ENCODE results near the gene FOXO4. TPM values are rescaled to one million over a fixed set of nuclear protein-coding genes. Genes with fewer than 3 reads are reported as not detected.

FOXO4 gene
- total RNA-seq, 4 donors from 2014 or later = 13.8 to 23.8 (median 20.1) TPM

GRCh38 chrX:71098951-71099506 is 3.4 kb downstream of the FOXO4 start:
- DNase-seq (ENCODE audit: low spot score) = no peak
- TF ChIP-seq CTCF (IDR thresholded peaks at IDR 0.05) = no peak
- no peak for ATAC-seq (ENCODE audit: low FRiP score)

DNA sequence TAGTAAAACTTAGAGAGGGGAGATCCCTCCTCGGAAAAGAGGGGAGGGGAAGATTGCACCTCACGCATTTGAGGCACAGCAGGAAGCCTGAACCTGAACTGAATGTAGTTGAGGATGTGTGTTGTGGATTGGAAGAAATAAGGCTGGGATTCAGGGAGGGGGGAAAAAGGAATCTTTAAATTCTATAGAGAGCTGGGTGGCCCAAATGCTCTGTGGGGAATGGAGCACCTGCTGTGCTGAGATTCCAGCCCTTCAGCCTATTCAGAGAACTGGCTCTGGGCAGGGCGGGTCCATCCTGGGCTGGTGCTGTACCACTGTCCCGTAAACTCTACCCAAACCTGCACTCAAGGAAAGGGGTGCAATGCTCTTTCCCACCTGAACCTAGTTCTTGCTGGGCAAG is 4.1 kb downstream of the FOXO4 start:
- no peak for TF ChIP-seq CTCF (IDR thresholded peaks at IDR 0.05)
- no peak for DNase-seq (ENCODE audit: low spot score)

GRCh38 chrX:71100581-71101505 is 5.2 kb downstream of the FOXO4 start:
- TF ChIP-seq CTCF (IDR thresholded peaks at IDR 0.05) = no peak
- peak; percentile 14 for DNase-seq (ENCODE audit: low spot score)
- no peak for ATAC-seq (ENCODE audit: low FRiP score)

More for the DNA sequence above, 4.1 kb downstream of the FOXO4 start:
- no peak for ATAC-seq (ENCODE audit: low FRiP score)

GRCh38 chrX:71102292-71102691 is 6.6 kb downstream of the FOXO4 start:
- no peak for ATAC-seq (ENCODE audit: low FRiP score)
- TF ChIP-seq CTCF (IDR thresholded peaks at IDR 0.05) = no peak
- peak; percentile 11 for DNase-seq (ENCODE audit: low spot score)

DNA sequence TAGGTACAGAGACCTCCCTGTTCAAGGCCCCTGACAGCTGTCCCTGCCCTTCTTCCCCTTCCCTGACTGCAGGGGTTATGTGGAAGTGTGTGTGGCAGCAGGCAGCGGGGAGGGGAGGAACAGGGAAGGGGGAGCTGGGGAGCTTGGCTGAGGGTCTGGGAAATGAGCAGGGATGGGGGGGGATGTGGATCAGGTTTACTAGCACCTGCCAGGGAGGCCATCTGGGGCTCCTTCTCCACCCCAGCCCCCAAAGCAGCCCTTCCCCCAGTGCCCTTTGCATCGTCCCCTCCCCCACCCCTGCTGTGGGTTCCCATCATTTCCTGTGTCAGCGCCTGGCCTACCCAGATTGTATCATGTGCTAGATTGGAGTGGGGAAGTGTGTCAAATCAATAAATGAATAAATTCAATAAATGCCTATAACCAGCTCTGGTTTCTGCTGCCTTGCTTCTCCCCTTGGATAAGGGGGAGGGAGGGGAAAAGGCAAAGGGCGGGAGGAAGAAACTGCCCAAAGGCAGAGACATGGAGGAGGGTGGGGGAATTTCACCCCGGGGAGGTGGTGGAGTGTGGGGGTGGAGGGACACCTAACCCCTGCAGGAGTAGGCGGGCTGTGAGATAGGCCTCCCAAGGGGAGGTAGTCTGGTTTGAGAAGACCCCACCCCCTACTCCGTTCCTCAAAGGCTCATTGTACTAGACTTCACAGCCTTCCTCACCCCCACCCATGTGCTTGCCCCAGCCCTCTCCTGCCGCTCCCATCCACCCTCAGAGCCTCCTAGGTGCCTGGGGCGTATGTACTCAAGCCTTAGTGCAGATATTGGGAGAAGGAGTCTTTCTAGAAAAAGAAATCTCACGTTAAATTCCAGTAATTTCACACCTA is 7.7 kb downstream of the FOXO4 start:
- ATAC-seq (ENCODE audit: low FRiP score) (no peak), DNase-seq (ENCODE audit: low spot score) (no peak)
- TF ChIP-seq CTCF (IDR thresholded peaks at IDR 0.05) = no peak

DNA sequence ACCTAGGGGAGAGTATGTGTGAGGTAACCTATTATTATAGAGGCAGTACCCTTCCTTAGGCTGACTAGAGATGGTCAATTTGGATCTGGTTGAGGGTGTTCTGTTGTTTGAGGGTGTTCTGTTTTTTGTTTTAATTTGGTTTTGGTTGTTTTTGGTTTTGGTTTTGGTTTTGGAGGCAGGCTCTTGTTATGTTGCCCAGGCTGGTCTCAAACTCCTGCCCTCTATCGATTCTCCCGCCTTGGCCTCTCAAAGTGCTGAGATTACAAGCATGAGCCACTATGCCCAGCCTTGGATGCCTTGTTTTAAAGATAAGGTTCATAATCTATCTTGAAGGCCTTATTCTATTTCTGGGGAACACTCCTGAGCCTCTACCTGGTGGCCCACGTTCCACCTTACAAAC is 10.0 kb downstream of the FOXO4 start:
- ATAC-seq (ENCODE audit: low FRiP score) = no peak
- TF ChIP-seq CTCF (IDR thresholded peaks at IDR 0.05) = no peak
- DNase-seq (ENCODE audit: low spot score) = no peak

Data from omental fat pad (tissue), 4 donors.